ENCODE measurements around the gene LDHAL6A.
A peak's percentile ranks its signal among the peaks of the same experiment; 100 is the strongest.

Gene LDHAL6A

GRCh38 chr11:18491924-18492323 lies 36.3 kb downstream of the LDHAL6A start:
- DNase-seq, result no peak

DNA sequence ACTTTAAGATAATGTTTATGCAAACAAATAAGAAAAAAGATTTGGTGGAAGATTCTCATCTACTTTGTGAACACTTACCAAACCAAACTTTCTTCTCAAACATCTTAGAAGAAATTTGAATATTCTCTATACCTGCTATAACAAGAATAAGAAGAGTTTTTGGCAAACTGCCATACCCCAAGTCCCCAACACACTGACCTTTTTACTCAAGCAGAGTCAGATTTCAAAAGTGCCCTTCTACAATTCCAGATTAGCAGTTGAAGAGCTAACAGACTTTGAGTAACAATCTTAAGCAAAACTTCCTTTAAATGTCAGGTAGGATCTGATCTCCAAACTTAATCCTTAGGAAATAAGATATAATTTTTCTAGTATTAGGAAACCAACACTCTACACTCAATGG lies 37.2 kb downstream of the LDHAL6A start:
- DNase-seq, result no peak

- DNase-seq, result no peak
These were observed 37.7 kb downstream of the LDHAL6A start for GRCh38 chr11:18493310-18493709.

GRCh38 chr11:18495271-18495670 lies 39.6 kb downstream of the LDHAL6A start:
- DNase-seq, result no peak

DNA sequence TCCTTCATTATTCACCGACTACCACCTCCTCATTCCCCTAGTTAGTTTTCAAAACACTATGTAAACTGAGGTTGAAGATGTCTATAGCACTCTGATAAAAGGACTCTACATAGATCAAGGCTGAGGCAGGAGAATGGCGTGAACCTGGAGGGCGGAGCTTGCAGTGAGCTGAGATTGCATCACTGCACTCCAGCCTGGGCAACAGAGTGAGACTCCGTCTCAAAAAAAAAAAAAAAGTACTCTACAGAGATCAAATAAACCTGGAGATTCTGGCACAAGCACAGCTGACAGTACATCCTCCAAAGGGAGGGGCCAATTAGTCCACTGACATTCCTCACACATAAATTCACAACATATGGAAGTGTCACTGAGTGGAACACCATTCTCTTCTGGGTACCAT lies 40.0 kb downstream of the LDHAL6A start:
- no peak for DNase-seq

- no peak for DNase-seq
These were observed 42.4 kb downstream of the LDHAL6A start for GRCh38 chr11:18498039-18498438.

DNA sequence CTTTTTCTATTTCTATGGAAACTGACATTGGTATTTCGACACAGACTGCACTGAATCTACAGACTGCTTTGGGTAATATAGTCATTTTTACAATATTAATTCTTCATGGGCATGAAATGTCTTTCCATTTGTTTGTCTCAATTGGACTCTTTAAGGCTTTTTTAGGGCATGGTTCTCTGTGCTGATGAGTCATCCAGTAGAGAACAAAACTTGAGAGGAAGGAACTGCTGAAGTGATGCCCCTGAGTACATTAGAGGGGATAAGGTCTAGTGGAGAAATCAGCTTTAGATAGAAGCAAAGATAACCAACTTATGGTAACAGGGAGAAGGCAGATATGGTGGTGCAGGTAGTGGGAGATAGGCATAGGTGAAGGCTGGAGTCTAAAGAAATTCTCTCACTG lies 46.0 kb downstream of the LDHAL6A start:
- DNase-seq, result no peak

GRCh38 chr11:18502352-18502751 lies 46.7 kb downstream of the LDHAL6A start:
- DNase-seq, result no peak

- DNase-seq, result no peak
These were observed 65.5 kb downstream of the LDHAL6A start for GRCh38 chr11:18521122-18521521.

DNA sequence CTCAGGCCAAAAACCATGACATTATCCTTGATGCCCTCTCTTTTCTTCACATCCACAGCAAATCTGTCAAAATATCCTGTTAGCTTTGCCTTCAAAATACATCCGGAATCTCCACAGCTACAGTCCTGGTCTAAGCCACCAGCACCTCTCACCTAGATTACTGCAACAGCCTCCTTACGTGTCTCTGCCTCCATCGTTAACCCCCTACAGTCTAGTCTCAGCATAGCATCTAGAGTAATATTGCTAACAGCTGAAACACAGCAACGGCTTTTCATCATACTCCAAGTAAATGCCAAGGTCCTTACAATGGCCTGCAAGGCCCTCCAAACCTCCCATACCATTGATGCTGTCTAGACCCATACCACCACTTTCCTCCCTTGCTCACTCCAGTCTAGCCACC lies 66.7 kb downstream of the LDHAL6A start:
- no peak for DNase-seq

GRCh38 chr11:18523084-18523483 lies 67.4 kb downstream of the LDHAL6A start:
- DNase-seq, result no peak

DNA sequence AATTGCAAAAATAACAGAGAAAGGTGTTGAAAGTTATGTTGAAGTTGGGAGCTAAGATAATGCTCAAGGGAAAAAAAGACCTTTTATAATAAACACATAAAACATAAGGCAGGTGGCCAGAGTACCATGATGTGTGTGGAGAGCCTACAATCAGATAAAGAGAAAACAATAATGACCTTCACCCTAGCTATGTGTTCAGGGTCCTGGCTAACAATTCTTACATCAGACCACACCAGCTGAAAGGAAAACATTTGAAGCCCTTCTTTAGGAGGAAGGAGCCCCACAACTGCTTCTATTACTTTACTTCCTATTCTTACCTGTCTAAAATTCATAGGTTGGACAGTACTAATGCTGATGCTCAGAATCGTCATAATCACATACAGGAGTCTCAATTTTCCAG lies 68.6 kb downstream of the LDHAL6A start:
- DNase-seq, result no peak

DNA sequence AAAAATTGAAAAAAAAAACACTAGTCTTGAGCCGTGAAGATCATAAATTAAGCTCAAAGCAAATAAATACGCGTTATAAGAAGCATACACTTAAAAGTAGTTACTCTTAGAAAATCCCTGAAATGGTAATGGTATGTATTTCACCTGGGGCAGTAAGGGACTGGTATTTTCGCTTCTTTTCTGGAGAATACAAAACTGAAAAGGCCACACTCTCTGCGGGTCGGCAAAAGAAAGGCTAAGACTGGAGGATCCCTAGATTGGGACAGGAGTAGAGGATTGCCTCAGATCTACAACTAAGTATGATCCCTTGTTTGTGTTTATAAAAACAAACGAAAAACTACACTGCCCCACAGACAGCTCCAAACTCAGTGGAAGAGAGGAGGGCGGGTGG lies 70.5 kb downstream of the LDHAL6A start:
- DNase-seq, result no peak

GRCh38 chr11:18526521-18527296 lies 71.1 kb downstream of the LDHAL6A start, which contains the start of gene TSG101:
Gene TSG101, minus strand, starts transcription at chr11:18526942. Its CDS starts 126 bp downstream, at chr11:18526816.
- peak; percentile 85 for DNase-seq

GRCh38 chr11:18527512-18527911 lies 71.9 kb downstream of the LDHAL6A start:
- no peak for DNase-seq

All from activated CD4-positive, alpha-beta T cell treated with anti-CD3 and anti-CD28 coated beads for 1 hour (primary cell).